GM19099 (cell line): ENCODE measurements around the gene DAZL.

ENCODE experiments used
- POLR2A ChIP-seq: IDR thresholded peaks from 3 replicates; pipeline ENCODE4 v1.6.1; 2011; ENCODE audit warnings: low read depth; ENCODE audit not compliant: insufficient read length; ENCODE audit errors: extremely low read depth

DAZL gene

DNA sequence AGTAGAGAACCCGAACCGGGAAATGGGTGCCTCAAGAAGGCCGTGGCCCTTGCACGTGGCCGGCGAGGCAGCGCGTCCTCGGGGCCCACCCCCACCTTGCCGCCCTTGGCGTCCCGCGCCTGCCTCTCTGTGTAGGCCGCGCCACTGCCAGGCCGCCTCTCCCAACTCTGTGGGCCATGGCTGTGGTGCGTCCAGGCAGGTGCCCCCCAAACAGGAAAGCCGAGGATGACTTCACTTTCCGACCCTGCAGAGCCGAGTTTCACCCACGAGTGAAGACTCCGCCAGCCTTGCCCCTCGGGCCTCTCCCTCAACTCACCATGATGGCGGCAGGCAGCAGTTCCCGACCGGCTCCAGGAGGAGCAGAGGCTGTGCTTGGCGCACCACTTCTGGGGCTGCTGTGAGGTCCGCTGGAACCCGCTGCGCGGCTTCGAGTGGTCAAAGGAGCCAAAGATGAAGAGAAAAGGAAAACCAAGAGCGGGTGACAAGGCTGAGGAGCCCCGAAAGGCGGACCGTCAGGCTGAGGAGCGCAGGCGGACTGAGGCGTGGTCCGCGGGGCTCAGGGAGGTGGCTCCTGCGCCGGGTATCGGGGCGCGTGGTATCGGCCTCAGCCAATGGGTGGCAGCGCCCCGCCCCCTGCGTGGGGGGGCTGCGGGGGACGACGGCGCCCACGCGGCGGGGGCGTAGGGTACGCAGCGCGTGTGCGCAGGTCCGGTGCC lies at the start of gene DAZL:
Gene DAZL, minus strand, starts transcription at position 537 of the 716 bp plus-strand sequence. Its CDS starts 218 bp downstream, at position 319.
- TF ChIP-seq POLR2A, result no peak

DNA sequence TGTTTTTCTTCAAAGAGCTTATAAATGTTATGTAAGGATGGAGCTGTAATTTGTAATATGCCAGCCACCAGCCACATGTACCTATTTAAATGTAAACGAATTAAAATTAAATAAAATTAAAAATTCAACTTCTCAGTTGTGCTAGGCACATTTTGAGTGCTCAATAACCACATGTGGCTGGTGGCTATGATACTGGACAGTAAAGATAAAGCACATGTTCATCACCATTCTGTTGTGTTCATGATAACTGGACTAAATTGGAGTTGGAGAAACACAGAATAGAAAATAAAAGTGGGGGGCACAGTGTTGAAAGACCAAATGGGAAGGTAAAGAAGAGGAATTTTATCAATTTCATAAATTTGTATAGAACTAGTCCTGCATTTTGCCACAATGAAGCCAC lies 49.8 kb upstream of the DAZL start:
- no peak for TF ChIP-seq POLR2A

DNA sequence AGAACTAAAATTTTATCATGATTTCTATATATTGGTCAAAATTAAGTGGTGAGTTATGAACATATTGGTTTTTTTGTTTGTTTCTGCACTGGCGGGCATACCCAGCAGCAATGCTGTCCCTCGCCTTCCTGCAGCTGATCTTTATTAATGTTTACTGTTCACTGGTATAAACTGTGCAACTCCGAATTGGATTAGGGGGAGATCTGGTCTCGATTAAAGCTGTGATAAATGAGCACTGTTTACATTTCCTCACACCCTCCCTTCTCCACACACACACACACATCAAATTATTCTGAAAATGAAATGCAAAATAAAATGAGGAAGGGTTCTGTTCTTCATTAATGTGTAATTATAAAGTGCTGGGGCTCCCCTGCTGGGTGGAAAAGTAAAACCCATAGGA lies 48.5 kb upstream of the DAZL start:
- TF ChIP-seq POLR2A, result no peak

GRCh38 chr3:16647668-16648067 lies 42.4 kb upstream of the DAZL start:
- TF ChIP-seq POLR2A, result no peak

GRCh38 chr3:16639806-16640205 lies 34.6 kb upstream of the DAZL start:
- no peak for TF ChIP-seq POLR2A

GRCh38 chr3:16633948-16634347 lies 28.7 kb upstream of the DAZL start:
- no peak for TF ChIP-seq POLR2A

DNA sequence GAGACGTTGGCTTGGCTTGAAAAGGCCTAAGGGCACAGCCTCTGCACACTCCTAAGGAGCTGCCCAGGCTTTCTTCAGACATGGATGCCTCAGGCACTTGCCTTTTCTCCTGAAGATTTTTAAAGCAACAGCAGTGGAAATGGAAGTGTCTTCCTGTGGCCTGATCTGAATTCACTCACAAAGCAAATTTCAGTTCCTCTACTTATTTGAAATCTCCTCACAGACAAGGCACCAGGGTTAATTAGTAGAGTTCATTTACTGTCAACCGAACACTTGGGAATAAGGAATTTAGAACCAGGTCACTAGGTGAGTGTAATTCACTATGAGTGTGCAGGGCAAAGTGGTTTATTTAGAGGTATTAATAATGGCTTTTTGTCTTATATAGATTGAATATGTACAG lies 27.2 kb upstream of the DAZL start:
- TF ChIP-seq POLR2A, result no peak

GRCh38 chr3:16618721-16619120 lies 13.5 kb upstream of the DAZL start:
- no peak for TF ChIP-seq POLR2A

- no peak for TF ChIP-seq POLR2A
Observed at GRCh38 chr3:16616083-16616482, 10.9 kb upstream of the DAZL start.

DNA sequence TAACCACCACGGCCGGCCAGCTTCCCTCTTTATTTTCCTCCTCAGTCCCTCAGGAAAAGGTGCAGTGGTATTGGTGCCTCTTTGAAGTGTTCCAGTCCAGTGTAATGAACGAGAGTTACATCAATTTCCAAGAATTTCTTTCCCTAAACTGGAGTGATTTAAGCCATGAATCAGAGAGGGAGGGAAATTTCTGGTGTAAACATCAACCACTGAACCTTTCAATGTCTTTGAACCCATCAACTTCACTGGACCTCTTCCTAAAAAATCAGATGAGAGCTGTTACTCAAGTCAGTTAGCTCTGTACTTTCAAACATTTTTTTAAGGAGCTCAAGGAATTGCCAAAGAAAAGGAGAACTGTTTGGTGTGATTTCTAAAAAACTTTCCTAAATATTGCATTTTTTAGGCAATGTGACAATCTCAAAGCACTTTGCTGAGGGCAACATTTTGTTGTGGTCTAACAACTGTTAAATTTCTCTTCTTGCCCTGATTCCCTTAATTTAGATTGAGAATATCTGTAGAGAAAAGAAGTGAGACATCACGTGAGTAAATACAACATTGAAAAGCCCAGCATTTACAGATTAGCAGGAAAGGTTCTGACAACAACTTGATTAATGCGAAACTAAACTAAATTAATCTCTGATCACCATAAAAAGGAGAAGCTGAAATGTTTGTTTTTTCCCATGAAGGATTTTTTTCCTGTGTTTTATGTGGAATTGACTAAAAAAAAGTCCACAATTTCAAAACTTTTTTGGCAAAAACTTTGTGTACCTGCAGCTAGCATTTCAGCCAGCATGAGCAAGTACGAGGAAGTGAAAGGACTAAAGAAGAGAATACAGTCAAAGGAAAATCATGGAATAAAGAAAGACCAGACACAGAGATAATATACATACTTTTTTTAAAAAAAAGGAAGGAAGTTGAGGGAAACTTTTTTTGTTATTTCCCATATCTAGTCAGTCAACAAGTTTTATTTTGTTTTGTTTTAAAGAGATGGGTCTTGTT lies 9.1 kb upstream of the DAZL start:
- no peak for TF ChIP-seq POLR2A

GRCh38 chr3:16609927-16610580 lies 4.8 kb upstream of the DAZL start:
- no peak for TF ChIP-seq POLR2A

DNA sequence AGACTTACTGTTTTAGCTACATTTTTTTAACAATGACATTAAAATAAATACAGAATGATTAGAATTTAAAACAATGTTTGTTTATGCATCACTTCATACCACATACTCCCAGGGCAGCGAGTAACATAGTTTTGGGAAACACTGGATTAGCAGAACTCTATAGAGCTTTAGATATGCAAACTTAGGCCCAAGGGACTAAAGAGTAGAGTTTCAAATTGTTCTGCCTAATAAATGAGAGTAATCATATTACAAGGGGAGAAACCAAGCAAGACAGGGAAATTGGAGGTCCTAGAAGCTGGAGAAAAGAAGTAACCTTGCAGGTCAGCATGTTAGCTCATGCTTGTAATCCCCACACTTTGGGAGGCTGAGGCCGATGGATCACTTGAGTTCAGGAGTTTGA lies 3.6 kb upstream of the DAZL start:
- no peak for TF ChIP-seq POLR2A

GRCh38 chr3:16607718-16608117 lies 2.5 kb upstream of the DAZL start:
- TF ChIP-seq POLR2A, result no peak

GRCh38 chr3:16606398-16606797 lies 1.2 kb upstream of the DAZL start:
- no peak for TF ChIP-seq POLR2A

DNA sequence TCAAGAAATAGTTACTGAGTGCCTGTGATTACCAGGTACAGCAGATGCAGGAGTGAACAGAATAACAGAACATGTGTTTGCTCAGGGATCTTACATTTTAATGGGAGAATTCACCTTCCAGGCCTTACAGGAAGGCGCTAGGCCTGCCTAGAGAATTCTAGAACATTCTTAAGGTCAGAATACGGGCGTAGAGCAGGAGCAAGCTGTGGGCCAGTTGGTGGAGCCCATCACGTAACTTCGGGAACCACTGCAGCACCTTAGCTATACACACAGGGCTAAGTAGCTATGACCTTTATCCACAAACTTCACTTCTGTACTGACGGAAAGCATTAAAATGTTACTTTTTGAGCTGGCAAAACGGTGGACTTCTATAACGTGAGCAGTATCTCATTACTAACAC lies 743 bp upstream of the DAZL start:
- TF ChIP-seq POLR2A, result no peak
